Activated CD4-positive, CD25-positive, alpha-beta regulatory T cell (primary cell): ENCODE measurements around the gene CHD5.

Source experiments
- DNase-seq, 4 experiments: peaks; one replicate each; lab custom pipeline; 2025; lab: John Stamatoyannopoulos, UW

CHD5 gene

GRCh38 chr1:6134206-6134605 is 45.9 kb downstream of the CHD5 start:
- DNase-seq = no peak

- DNase-seq = no peak
These were observed 46.8 kb downstream of the CHD5 start for GRCh38 chr1:6133146-6133895.

- DNase-seq = no peak
These were observed 48.6 kb downstream of the CHD5 start for GRCh38 chr1:6131561-6131960.

- no peak for DNase-seq
These were observed 49.5 kb downstream of the CHD5 start for GRCh38 chr1:6130596-6130995.

- DNase-seq = no peak
These were observed 50.1 kb downstream of the CHD5 start for GRCh38 chr1:6130036-6130435.

- no peak for DNase-seq
These were observed 50.8 kb downstream of the CHD5 start for GRCh38 chr1:6129313-6129712.

GRCh38 chr1:6128276-6129081 is 51.6 kb downstream of the CHD5 start:
- DNase-seq = no peak

- peak; percentile 11 to 60 (median 37) for DNase-seq
These were observed 52.4 kb downstream of the CHD5 start for GRCh38 chr1:6127587-6128163.

- no peak for DNase-seq
These were observed 53.5 kb downstream of the CHD5 start for GRCh38 chr1:6126521-6127067.

- no peak for DNase-seq
These were observed 54.1 kb downstream of the CHD5 start for GRCh38 chr1:6126028-6126427.

- no peak for DNase-seq
These were observed 54.8 kb downstream of the CHD5 start for GRCh38 chr1:6125366-6125765.

- no peak for DNase-seq
These were observed 55.3 kb downstream of the CHD5 start for GRCh38 chr1:6124746-6125365.

- DNase-seq = no peak
These were observed 55.8 kb downstream of the CHD5 start for GRCh38 chr1:6124341-6124740.

GRCh38 chr1:6123816-6124215 is 56.3 kb downstream of the CHD5 start:
- DNase-seq = no peak

GRCh38 chr1:6123083-6123482 is 57.0 kb downstream of the CHD5 start:
- DNase-seq = no peak

GRCh38 chr1:6121651-6122370 is 58.3 kb downstream of the CHD5 start:
- no peak for DNase-seq

- DNase-seq = no peak
These were observed 59.1 kb downstream of the CHD5 start for GRCh38 chr1:6121021-6121421.

GRCh38 chr1:6118415-6118814 is 61.7 kb downstream of the CHD5 start:
- no peak for DNase-seq

- DNase-seq = no peak
These were observed 62.5 kb downstream of the CHD5 start for GRCh38 chr1:6117624-6118023.

- DNase-seq = no peak
These were observed 63.1 kb downstream of the CHD5 start for GRCh38 chr1:6117064-6117463.

GRCh38 chr1:6116137-6116536 is 64.0 kb downstream of the CHD5 start:
- no peak for DNase-seq

GRCh38 chr1:6113745-6114144 is 66.4 kb downstream of the CHD5 start:
- no peak for DNase-seq
